NCI-H2227 (cell line): ENCODE results near the gene GATAD2A.
A peak's percentile ranks its signal among the peaks of the same experiment; 100 is the strongest.

Experiments used
- DNase-seq: peaks from one replicate; lab custom pipeline; 2025; ENCODE audit not compliant: unreplicated experiment; lab: John Stamatoyannopoulos, UW

Gene GATAD2A

GRCh38 chr19:19530423-19530804, 124.9 kb downstream of the GATAD2A start:
- no peak for DNase-seq

DNA sequence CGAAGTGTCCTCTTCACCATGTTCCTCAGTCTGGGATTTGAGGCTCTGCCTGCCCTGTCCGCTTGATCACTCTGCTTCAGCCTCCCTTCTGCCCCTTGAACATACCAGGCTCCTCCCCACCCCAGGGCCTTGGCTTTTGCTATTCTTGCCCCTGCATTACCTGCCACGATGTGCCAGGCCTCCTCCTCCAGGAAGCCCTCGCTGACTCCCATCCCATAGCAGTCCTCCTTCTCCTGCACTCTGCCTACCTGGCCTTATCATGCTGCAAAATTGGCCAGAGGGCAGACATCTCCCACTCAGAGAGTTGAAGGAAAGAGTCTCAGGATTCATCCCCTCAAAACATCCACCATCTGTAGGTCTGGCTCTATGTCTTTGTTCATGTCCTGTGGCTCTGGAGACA, 125.4 kb downstream of the GATAD2A start:
- DNase-seq = no peak

GRCh38 chr19:19531951-19532805, 126.7 kb downstream of the GATAD2A start:
- DNase-seq = peak; percentile 80

- DNase-seq = no peak
Observed at GRCh38 chr19:19532806-19533701, 127.6 kb downstream of the GATAD2A start.

DNA sequence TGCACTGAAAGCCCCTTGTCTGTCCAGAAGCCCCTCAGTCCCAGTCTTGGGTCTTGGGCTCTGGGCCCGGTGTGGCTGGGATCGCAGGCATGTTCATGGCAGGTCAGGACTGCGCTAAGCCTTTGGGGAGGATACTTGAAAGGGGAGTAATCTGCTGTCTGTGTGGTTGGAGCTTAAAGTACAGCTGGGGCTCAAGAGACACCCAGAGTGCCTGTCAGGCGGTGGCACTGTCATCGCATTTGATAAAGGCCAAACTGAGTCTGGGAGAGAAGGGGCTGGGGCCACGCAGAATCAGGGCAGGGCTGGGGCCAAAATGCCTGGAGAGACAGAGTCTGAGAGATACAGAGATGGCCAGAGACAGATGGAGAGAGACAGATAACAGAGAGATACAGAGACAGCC, 128.4 kb downstream of the GATAD2A start:
- DNase-seq = no peak

- no peak for DNase-seq
Observed at GRCh38 chr19:19534556-19535265, 129.2 kb downstream of the GATAD2A start.

DNA sequence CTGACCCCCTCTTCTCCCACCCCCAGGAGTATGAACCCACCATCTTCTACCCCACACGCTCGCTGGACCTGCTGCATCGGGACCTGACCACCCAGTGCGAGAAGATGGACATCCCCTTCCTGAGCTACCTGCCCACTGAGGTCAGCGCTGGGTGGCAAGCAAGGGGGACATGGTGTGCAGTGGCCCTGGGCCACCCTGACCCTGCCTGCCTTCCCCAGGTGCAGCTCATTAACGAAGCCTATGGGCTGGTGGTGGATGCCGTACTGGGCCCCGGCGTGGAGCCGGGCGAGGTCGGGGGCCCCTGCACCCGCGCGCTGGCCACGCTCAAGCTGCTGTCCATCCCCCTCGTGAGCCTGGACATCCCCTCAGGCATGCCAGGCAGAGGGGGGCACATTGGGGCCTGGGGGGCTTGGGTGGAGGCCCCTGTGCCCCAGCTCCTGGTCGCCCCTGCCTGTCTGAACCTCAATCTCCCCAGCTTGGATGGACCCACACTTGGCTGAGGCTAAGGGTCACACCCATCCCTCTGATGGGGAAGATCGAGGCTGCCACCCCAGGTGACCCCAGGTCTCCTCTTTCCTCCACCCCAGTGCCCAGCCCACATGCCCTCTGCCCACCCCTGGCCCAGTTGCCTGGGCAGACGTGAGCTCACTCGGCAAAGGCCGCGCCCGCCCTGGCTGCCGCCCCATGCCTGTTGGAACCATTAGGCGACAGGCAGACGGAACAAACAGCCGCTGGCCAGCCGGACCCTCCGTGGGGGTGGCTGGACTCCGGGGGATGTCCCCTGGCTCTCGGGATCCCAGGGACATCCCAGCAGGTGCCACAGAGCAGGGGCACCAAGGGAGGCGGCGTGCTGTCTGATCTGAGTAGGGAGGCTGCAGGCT, 130.1 kb downstream of the GATAD2A start:
- DNase-seq = no peak

GRCh38 chr19:19537075-19538048, 131.9 kb downstream of the GATAD2A start:
- no peak for DNase-seq

GRCh38 chr19:19538061-19538784, 132.7 kb downstream of the GATAD2A start, which contains the start of gene CILP2:
TSS of gene CILP2 (plus strand) at chr19:19538265. CDS start at chr19:19538350, 85 bp downstream.
- DNase-seq = peak; percentile 80

GRCh38 chr19:19538785-19539166, 133.3 kb downstream of the GATAD2A start:
- peak; percentile 50 for DNase-seq

DNA sequence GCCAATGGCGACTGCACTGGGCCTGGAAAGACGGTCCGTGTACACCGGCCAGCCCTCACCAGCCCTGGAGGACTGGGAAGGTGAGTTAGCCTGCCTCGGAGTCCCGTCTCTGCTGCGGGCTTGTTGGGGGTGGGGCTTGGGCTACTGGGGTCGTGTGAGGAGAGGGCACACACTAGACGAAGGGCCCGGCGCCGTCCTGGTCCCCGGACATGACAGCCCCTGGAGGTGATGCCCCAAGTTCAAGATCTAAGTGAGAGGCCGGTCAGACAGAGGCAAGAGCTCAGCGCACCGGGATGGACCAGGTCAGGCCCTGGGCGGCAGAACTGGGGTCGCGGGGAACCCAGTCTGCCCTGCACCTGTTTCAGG, 134.2 kb downstream of the GATAD2A start:
- DNase-seq = no peak

- no peak for DNase-seq
Observed at GRCh38 chr19:19540064-19540714, 134.7 kb downstream of the GATAD2A start.

DNA sequence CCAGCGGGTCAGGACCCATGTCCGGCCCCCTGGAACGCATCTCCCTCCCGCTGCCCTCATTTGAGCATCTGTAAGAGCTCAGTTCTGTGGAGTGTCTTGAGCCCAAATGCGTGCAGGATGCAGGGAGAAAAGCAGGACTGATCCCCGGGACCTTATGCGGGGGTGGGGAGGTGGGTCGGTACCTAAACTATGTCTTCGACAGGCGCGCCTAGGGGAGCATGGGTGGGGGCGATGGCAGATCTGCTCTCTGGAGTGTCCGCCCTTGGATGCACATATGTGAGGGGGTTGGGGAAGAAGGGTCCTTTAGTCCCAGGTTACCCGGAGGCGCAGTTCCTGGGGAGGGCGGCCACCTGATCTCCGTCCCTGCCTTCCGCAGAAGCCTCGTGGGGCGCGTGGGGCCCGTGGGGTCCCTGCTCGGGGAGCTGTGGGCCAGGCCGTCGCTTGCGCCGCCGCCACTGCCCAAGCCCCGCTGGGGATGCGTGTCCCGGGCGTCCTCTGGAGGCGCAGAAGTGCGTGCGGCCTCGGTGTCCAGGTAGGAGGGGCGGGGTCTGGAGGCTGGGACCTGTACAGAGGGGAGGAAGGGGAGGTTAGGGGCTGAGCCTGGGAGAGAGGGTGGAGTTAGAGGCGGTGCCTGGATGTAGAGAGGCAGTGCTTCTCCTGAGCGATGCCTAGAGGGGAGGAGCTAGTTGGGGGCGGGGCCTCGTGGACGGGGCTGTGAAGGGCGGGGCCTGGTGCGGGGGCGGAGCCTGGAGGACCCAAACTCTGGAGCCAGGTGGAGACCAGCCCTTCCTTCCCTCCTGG, 135.4 kb downstream of the GATAD2A start:
- DNase-seq = no peak

- no peak for DNase-seq
Observed at GRCh38 chr19:19541616-19542015, 136.1 kb downstream of the GATAD2A start.

DNA sequence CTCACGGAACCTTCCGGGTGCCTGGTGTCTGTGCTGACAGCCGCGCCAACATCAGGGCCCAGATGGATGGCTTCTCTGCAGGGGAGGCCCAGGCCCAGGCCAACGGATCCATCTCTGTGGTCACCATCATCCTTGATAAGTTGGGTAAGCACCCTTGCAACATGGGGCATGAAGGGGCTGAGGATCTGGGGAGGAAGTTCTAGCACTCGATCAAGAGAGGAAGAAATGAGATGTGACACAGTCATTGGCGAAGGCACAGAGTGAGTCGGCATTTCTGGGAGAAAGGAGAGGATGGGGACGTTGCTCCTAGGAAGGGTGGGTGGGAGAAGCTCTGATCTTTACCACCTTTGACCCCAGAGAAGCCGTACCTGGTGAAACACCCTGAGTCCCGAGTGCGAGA, 137.0 kb downstream of the GATAD2A start:
- no peak for DNase-seq

DNA sequence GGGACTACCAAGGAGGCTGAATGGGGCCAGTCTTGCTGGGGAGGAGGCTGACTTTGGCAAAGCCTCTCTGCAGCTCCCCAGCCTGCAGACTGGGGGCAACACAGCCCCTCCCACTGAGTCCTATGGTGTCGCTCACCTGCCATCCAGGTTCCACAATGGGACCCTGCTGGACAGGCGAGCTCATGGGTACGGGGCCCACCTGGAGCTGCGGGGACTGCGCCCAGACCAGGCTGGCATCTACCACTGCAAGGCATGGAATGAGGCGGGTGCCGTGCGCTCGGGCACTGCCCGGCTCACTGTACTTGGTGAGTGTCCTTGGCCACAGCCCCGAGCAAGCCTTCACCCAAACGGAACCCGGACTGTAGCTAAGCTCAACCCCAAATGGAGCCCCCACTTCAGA, 137.6 kb downstream of the GATAD2A start:
- DNase-seq = no peak

- DNase-seq = no peak
Observed at GRCh38 chr19:19543640-19544039, 138.2 kb downstream of the GATAD2A start.
